Mononuclear cell (primary cell): Measurements from ENCODE around the gene EVPL. TPM values are rescaled to one million over a fixed set of nuclear protein-coding genes. Genes with fewer than 3 reads are reported as not detected.

Source experiments
- H3K27me3 ChIP-seq: 2 replicates; pipeline ENCODE4 v1.6.0; 2011; ENCODE audit warnings: low read length, control low read depth; ENCODE audit not compliant: insufficient read depth
- H3K4me1 ChIP-seq: 2 replicates; pipeline ENCODE4 v1.5.1; 2011; ENCODE audit warnings: mild to moderate bottlenecking, low read length, control low read depth; ENCODE audit not compliant: insufficient read depth
- H3K4me3 ChIP-seq: 2 replicates; pipeline ENCODE4 v1.5.1; 2011; ENCODE audit warnings: mild to moderate bottlenecking, low read length, moderate library complexity
- H3K9me3 ChIP-seq: 2 replicates; pipeline ENCODE4 v1.5.1; 2011; ENCODE audit warnings: low read depth, mild to moderate bottlenecking, control low read depth, low read length
- total RNA-seq: library from RNA; depleted of rRNA; stranded (reverse); fragments of >200 nt; gene quantifications from one replicate; pipeline ENCODE4 v1.2.3, GENCODE V29; 2012

Gene EVPL
- total RNA-seq, 1 donor = under 0.01 TPM

GRCh38 chr17:76000755-76001521 is 26.2 kb downstream of the EVPL start, which contains the start of gene CDK3:
Gene CDK3, plus strand, starts transcription at chr17:76000855. Its CDS starts 571 bp downstream, at chr17:76001426.
- Histone ChIP-seq H3K9me3 (no peaks in the 10 kb centered on the region), H3K27me3 (no peaks in the 10 kb centered on the region), H3K4me3 (no peak within 1 kb of the TSS), H3K4me1 (peaks cover 17% of the 10 kb centered on the region)

- no peaks in the 10 kb centered on the region for H3K27me3 ChIP-seq
- H3K4me1 ChIP-seq = peaks cover 17% of the 10 kb centered on the region
- H3K9me3 ChIP-seq = no peaks in the 10 kb centered on the region
- no peak overlapping the region for H3K4me3 ChIP-seq
Observed at GRCh38 chr17:76000016-76000754, 26.9 kb downstream of the EVPL start.

GRCh38 chr17:75998327-75998795 is 28.7 kb downstream of the EVPL start:
- no peaks in the 10 kb centered on the region for H3K9me3 ChIP-seq

GRCh38 chr17:75996665-75997590 is 30.2 kb downstream of the EVPL start:
- H3K4me1 ChIP-seq = peaks cover 21% of the 10 kb centered on the region
- H3K4me3 ChIP-seq = no peak overlapping the region
- H3K27me3 ChIP-seq = no peaks in the 10 kb centered on the region
- no peaks in the 10 kb centered on the region for H3K9me3 ChIP-seq

More at GRCh38 chr17:75998327-75998795, 28.7 kb downstream of the EVPL start:
- no peak overlapping the region for H3K4me3 ChIP-seq
- H3K27me3 ChIP-seq = no peaks in the 10 kb centered on the region
- peaks cover 17% of the 10 kb centered on the region for H3K4me1 ChIP-seq

- Histone ChIP-seq H3K4me3 (no peak overlapping the region), H3K27me3 (no peaks in the 10 kb centered on the region), H3K4me1 (peaks cover 25% of the 10 kb centered on the region), H3K9me3 (no peaks in the 10 kb centered on the region)
Observed at GRCh38 chr17:75995385-75995925, 31.7 kb downstream of the EVPL start.

- Histone ChIP-seq H3K9me3 (no peaks in the 10 kb centered on the region), H3K4me1 (peaks cover 25% of the 10 kb centered on the region), H3K4me3 (no peak overlapping the region), H3K27me3 (no peaks in the 10 kb centered on the region)
Observed at GRCh38 chr17:75994802-75995370, 32.2 kb downstream of the EVPL start.

- Histone ChIP-seq H3K4me3 (no peak overlapping the region), H3K4me1 (peaks cover 10% of the 10 kb centered on the region), H3K9me3 (no peaks in the 10 kb centered on the region), H3K27me3 (no peaks in the 10 kb centered on the region)
Observed at GRCh38 chr17:75991396-75991795, 35.7 kb downstream of the EVPL start.

- no peak overlapping the region for H3K4me3 ChIP-seq
Observed at GRCh38 chr17:75987041-75987440, 40.1 kb downstream of the EVPL start.

GRCh38 chr17:75985986-75986385 is 41.1 kb downstream of the EVPL start:
- no peak overlapping the region for H3K4me3 ChIP-seq
- no peaks in the 10 kb centered on the region for H3K9me3 ChIP-seq
- no peaks in the 10 kb centered on the region for H3K27me3 ChIP-seq
- H3K4me1 ChIP-seq = peaks cover 11% of the 10 kb centered on the region

More at GRCh38 chr17:75987041-75987440, 40.1 kb downstream of the EVPL start:
- H3K4me1 ChIP-seq = peaks cover 16% of the 10 kb centered on the region
- H3K9me3 ChIP-seq = no peaks in the 10 kb centered on the region
- H3K27me3 ChIP-seq = no peaks in the 10 kb centered on the region

- no peak overlapping the region for H3K4me3 ChIP-seq
Observed at GRCh38 chr17:75983501-75984181, 43.5 kb downstream of the EVPL start.

GRCh38 chr17:75981019-75981615 is 46.0 kb downstream of the EVPL start:
- no peak overlapping the region for H3K4me3 ChIP-seq
- no peaks in the 10 kb centered on the region for H3K27me3 ChIP-seq
- H3K4me1 ChIP-seq = peaks cover 42% of the 10 kb centered on the region
- no peaks in the 10 kb centered on the region for H3K9me3 ChIP-seq

More at GRCh38 chr17:75983501-75984181, 43.5 kb downstream of the EVPL start:
- Histone ChIP-seq H3K9me3 (no peaks in the 10 kb centered on the region), H3K27me3 (no peaks in the 10 kb centered on the region), H3K4me1 (peaks cover 23% of the 10 kb centered on the region)

- peaks cover 42% of the 10 kb centered on the region for H3K4me1 ChIP-seq
- peak overlapping the region; percentile 79 for H3K4me3 ChIP-seq
- no peaks in the 10 kb centered on the region for H3K9me3 ChIP-seq
- H3K27me3 ChIP-seq = no peaks in the 10 kb centered on the region
Observed at GRCh38 chr17:75980188-75981018, 46.7 kb downstream of the EVPL start.
